Lower leg skin (tissue), 4 donors: ENCODE measurements around the gene PLPP4. TPM values are rescaled to one million over a fixed set of nuclear protein-coding genes. Genes with fewer than 3 reads are reported as not detected.

Experiments used
- DNase-seq, 2 donors: peaks; one replicate each; pipeline ENCODE4 v3.0.0-alpha.2; 2019; ENCODE audit warnings: low spot score in 2 of 2
- H3K4me3 ChIP-seq: fragments of 200-600 bp; sonication (generic); 2 replicates; pipeline ENCODE4 v1.5.1; 2017; ENCODE audit warnings: mild to moderate bottlenecking, low read depth; ENCODE audit not compliant: poor library complexity, severe bottlenecking
- POLR2A ChIP-seq, 2 donors: fragments of 450-650 bp; IDR thresholded peaks; one replicate each; pipeline ENCODE4 v1.6.1; 2016 to 2017; ENCODE audit warnings: antibody characterized with exemption in 2 of 2, mild to moderate bottlenecking in 1 of 2, moderate library complexity in 1 of 2
- WGBS, 2 donors: methylation state at CpG; one replicate each; pipeline ENCODE4 v1.1.5; 2018; 5-methylcytosine and 5-hydroxymethylcytosine counted together
- intact Hi-C: fragments of 100-400 bp; cut with DNase I; formaldehyde crosslinking; loops from one replicate; pipeline ENCODE4 v1.15.0; 2023; ENCODE audit warnings: low total_unique reads
- total RNA-seq, 4 donors: library from RNA; depleted of rRNA; stranded (reverse); fragments of >200 nt; gene quantifications; one replicate each; pipeline ENCODE4 v1.1.0, GENCODE V29; 2016
- TF ChIP-seq, protein P1 (sequence below), 3 donors: fragments of 450-650 bp; IDR thresholded peaks; one replicate each; pipeline ENCODE4 v1.5.1; 2016; ENCODE audit warnings: antibody characterized with exemption in 3 of 3, mild to moderate bottlenecking in 3 of 3, moderate library complexity in 2 of 3

The PLPP4 gene
- total RNA-seq, 4 donors from 2014 or later, result 0.29 to 0.42 TPM; not detected in 2

DNA sequence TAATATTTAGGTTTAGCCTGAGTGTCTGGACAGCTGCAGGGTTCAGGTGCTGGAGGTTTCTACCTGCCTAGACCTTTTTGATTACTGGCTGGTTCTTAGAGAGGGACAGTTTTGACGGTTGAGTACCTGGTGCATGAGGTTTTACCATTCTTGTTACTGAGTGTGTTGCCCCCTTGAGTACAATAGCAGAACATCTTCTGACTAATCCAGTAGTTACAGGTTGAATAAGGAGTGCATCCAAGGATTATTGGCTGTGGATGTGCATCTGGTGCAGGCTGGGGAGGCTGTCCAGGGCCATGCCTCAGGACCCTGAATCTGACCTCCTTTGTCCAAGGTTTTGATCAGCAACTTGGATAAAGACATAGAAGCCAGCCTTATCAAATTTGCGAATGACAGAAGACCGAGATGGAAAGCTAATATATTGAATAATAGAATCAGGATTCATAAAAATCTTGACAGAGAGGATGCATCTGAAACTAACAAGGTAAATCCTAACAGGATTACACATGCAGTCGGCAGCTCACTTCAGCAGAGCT is 23.1 kb downstream of the PLPP4 start:
- intact Hi-C loops, result no loop called here
- WGBS, 2 donors, result 68 to 70% methylated on average over 4 of the region's 4 CpGs
- DNase-seq, result no peak
- no peak for TF ChIP-seq POLR2A (IDR thresholded peaks at IDR 0.05)
- TF ChIP-seq, protein P1, sequence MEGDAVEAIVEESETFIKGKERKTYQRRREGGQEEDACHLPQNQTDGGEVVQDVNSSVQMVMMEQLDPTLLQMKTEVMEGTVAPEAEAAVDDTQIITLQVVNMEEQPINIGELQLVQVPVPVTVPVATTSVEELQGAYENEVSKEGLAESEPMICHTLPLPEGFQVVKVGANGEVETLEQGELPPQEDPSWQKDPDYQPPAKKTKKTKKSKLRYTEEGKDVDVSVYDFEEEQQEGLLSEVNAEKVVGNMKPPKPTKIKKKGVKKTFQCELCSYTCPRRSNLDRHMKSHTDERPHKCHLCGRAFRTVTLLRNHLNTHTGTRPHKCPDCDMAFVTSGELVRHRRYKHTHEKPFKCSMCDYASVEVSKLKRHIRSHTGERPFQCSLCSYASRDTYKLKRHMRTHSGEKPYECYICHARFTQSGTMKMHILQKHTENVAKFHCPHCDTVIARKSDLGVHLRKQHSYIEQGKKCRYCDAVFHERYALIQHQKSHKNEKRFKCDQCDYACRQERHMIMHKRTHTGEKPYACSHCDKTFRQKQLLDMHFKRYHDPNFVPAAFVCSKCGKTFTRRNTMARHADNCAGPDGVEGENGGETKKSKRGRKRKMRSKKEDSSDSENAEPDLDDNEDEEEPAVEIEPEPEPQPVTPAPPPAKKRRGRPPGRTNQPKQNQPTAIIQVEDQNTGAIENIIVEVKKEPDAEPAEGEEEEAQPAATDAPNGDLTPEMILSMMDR (IDR thresholded peaks at IDR 0.05), result no peak
- no peak overlapping the region for H3K4me3 ChIP-seq

DNA sequence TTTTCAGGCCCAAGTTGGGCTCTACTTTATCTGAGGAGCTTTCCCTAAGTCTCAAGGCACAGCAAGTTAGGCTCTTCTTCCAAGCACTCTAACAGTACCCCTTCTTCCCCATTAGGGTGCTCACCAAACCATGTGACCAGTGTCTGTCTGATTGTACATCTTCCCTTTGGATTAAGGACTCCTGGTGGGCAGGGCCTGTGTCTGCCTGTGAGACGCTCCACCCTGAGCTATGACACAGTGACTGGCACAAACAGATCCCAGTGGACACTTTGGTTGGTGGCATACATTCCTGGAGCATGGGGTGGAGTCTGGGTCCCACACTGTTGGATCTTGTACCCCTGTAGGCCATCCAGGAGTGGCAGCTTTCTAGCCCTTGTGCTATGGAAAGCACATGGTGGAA is 23.8 kb downstream of the PLPP4 start:
- intact Hi-C loops, result no loop called here
- peak in 1 of 2 donors; percentile 71 for DNase-seq
- TF ChIP-seq, protein P1 (IDR thresholded peaks at IDR 0.05), result no peak
- TF ChIP-seq POLR2A (IDR thresholded peaks at IDR 0.05), result no peak
- H3K4me3 ChIP-seq, result no peak overlapping the region
- 57 to 83% methylated on average over 1 of the region's 1 CpG for WGBS, 2 donors

DNA sequence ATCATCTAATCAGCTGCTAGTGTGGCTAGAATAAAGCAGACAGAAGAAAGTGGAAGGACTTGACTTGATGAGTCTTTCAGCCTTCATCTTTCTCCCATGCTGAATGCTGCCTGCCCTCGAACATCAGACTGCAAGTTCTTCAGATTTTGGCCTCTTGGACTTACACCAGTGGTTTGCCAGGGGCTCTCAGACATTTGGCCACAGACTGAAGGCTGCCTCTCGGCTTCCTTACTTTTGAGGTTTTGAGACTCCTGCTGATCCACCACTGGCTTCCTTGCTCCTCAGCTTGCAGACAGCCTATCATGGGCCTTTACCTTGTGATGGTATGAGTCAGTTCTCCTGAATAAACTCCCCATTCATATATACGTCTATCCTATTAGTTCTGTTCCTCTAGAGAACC is 26.0 kb downstream of the PLPP4 start:
- 82% methylated on average over 3 of the region's 3 CpGs for WGBS, 2 donors
- TF ChIP-seq, protein P1 (IDR thresholded peaks at IDR 0.05), result no peak
- no peak for TF ChIP-seq POLR2A (IDR thresholded peaks at IDR 0.05)
- intact Hi-C loops, result no loop called here

DNA sequence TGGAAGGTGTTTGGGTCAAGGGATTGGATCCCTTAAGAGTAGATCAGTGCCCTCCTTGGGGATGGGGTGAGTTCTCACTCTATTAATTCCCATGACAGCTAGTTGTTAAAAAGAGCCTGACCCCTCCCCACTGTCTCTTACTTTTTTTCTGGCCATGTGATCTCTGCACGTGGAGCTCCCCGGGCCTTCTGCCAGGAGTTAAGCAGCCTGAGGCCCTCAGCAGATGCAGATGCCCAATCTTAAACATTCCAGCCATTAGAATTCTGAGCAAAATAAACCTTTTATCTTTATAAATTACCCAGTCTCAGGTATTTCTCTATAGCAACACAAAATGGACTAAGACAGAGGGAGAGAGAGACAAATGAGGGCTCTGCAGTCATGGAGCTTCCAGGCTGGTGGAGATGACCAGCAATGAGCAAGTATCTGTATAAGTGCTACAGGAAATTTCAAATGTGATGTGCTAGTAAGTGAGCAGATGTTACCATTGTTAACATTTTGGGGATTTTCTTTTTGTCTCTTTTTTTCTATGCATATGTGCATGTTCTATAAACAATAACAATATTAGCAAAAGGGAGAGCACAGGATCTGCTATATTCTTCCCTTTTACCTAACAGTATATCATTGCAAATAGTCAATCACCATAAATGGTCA is 26.7 kb downstream of the PLPP4 start:
- H3K4me3 ChIP-seq, result no peak overlapping the region
- TF ChIP-seq POLR2A (IDR thresholded peaks at IDR 0.05), result no peak
- no peak for DNase-seq
- intact Hi-C loops, result no loop called here
- 23 to 37% methylated on average over 2 of the region's 2 CpGs for WGBS, 2 donors

More for the DNA sequence above, 26.0 kb downstream of the PLPP4 start:
- no peak overlapping the region for H3K4me3 ChIP-seq
- no peak for DNase-seq

DNA sequence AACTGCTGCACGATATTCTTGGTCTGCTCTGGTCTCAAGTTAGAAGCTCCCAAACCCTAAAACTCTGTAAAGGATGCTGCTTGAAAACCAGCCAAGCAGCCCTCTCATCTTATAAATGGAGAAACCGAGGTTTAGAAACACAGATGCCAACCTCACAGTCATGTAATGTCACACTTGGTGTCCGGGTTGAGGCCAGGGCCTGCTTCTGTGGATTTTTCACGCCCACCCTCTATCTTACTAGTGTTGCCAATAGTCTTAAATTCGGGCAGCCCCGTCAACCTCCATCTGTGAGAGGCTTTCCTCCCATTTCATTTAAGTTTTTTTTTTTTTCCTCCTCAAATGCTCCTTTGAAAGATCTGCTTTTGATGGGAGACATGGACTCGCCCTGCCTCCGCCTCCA is 28.9 kb downstream of the PLPP4 start:
- no peak for DNase-seq
- intact Hi-C loops, result no loop called here
- 87 to 90% methylated on average over 8 of the region's 8 CpGs for WGBS, 2 donors
- no peak overlapping the region for H3K4me3 ChIP-seq
- no peak for TF ChIP-seq POLR2A (IDR thresholded peaks at IDR 0.05)
- TF ChIP-seq, protein P1 (IDR thresholded peaks at IDR 0.05), result no peak

DNA sequence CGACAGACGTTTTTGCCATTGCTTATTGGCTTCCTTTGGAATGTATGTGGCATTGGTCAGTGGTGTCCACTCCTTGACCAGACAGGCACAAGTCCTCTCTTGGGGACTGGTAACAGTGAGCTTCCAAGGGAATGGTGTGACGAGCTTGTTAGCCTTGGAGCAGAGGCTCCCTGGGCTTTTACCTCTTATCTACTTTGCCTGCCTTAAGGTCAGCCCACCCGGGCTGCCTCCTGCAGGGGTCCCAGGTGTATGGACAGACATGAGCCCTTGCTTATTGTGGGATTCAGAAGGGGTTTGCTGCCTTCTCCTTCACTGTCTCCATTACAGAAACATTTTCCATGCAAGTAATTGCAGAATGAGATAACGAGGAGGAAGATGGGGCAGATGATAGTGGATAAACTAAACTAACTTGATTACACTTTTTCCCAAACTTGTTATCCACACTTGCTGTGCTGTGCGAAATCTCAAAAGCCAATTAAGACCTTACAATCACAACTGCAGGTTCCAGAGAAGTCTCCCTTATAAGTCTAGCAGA is 29.7 kb downstream of the PLPP4 start:
- WGBS, 2 donors, result 74 to 83% methylated on average over 6 of the region's 6 CpGs
- H3K4me3 ChIP-seq, result no peak overlapping the region
- TF ChIP-seq, protein P1 (IDR thresholded peaks at IDR 0.05), result no peak
- no peak for TF ChIP-seq POLR2A (IDR thresholded peaks at IDR 0.05)
- intact Hi-C loops, result no loop called here
- DNase-seq, result no peak
